Measurements from ENCODE around the gene TIMM21.

TIMM21 gene

DNA sequence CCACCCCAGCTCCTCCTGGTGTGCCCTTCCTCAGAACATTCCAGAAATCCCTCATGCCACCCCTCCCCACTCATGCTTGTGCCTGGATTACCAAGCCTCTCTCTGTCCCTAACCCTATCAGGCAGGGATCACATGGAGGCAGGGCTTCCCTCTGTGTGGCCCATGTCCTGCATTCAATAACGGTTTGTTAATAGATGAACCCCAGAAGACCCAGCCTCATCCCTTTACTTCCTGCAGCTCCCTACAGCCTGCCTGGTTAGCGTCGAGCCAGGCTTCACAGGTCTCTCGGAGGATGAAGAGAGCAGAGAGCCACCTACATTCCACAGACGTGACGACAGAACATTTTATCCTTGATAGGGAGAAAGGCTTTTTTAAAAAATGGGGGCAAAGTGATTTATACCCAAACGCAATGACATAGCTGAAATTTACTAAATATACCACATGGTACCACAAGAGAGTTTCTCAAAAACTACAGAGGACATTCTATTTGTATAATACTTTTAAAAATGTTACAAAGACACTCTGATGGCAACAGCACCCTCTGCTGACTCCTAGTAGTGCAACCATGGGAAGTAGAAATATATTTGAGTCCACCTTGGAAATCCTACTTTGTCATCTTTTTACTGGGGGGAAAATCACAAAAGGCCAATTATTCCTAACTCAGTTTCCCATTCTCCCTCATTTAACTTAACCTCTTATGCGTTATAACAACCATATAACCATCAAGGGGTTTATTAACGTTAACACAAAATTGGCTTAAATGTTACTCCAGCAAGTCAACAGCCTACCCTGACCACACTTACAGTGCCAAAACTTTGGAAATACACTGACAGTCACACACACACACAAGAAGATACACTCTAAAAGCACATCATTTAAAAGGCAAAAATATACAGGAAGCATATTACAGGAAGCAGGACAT, 31.4 kb upstream of the TIMM21 start:
- 67% methylated on average over 3 of the region's 9 CpGs for WGBS (ENCODE audit: insufficient coverage)
- peak; percentile 22 to 53 (median 48) for DNase-seq
- POLR2A ChIA-PET, result no interaction called here

DNA sequence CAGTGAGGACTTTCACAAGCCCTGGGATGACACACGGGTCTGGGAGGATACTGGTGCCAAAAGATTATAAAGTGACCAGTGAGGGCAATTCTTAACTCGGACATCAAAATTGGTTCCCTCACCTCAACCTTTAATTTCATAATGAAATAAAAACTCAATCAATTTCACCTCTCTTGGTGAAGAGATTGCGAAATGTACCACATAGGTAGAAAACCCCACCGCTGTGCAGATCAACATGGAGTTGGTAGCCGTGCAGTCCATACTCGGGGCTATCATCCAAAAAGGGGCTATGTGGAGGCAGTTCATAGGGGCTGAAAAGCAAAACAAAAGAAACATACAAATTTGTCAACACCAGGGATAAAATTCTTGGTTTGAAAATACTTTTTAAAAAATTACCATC, 25.1 kb upstream of the TIMM21 start:
- Histone ChIP-seq H3K4me3 (ENCODE audit: control insufficient read depth in 1 of 7, extremely low read depth in 1 of 7, insufficient read depth in 4 of 7, low read depth in 2 of 7, low read length in 6 of 7) (no peak overlapping the region), H3K9me3 (ENCODE audit: control extremely low read depth in 1 of 5, control insufficient read depth in 4 of 5, insufficient read depth in 2 of 5, low read depth in 1 of 5, low read length in 4 of 5) (no peaks in the 10 kb centered on the region), H3K27ac (ENCODE audit: insufficient read depth in 1 of 2, low read depth in 1 of 2, low read length in 2 of 2, poor library complexity in 1 of 2, severe bottlenecking in 2 of 2) (no peak overlapping the region), H3K27me3 (replicated peaks in 2 of 5; ENCODE audit: control insufficient read depth in 4 of 5, insufficient read depth in 5 of 5, low read length in 4 of 5) (peaks cover 0 to 3% (median 0%) of the 10 kb centered on the region in 5 experiments), H3K36me3 (ENCODE audit: control insufficient read depth in 4 of 4, insufficient read depth in 4 of 4, low read length in 3 of 4) (no peaks in the 10 kb centered on the region), H3K4me1 (ENCODE audit: control extremely low read depth in 1 of 4, control insufficient read depth in 4 of 4, insufficient read depth in 4 of 4, low read length in 3 of 4) (no peaks in the 10 kb centered on the region)
- CTCF ChIA-PET, result no interaction called here
- POLR2A ChIA-PET, result no interaction called here
- WGBS (ENCODE audit: insufficient coverage), result 95% methylated on average over 3 of the region's 6 CpGs
- DNase-seq, result no peak

More for the DNA sequence above, 31.4 kb upstream of the TIMM21 start:
- H3K27ac ChIP-seq (ENCODE audit: insufficient read depth in 1 of 2, low read depth in 1 of 2, low read length in 2 of 2, poor library complexity in 1 of 2, severe bottlenecking in 2 of 2), result no peak overlapping the region
- no peak overlapping the region for H3K4me3 ChIP-seq (ENCODE audit: control insufficient read depth in 1 of 7, extremely low read depth in 1 of 7, insufficient read depth in 4 of 7, low read depth in 2 of 7, low read length in 6 of 7)
- CTCF ChIA-PET, result interaction anchor here (0.6 to 2.7 kb wide), 5 partner anchors 10 to 1353 kb away, joined by 3 to 11 read pairs (median 4); no protein-coding TSS in a partner anchor
- no peaks in the 10 kb centered on the region for H3K4me1 ChIP-seq (ENCODE audit: control extremely low read depth in 1 of 4, control insufficient read depth in 4 of 4, insufficient read depth in 4 of 4, low read length in 3 of 4)
- no peaks in the 10 kb centered on the region for H3K36me3 ChIP-seq (ENCODE audit: control insufficient read depth in 4 of 4, insufficient read depth in 4 of 4, low read length in 3 of 4)
- H3K27me3 ChIP-seq (replicated peaks in 2 of 5; ENCODE audit: control insufficient read depth in 4 of 5, insufficient read depth in 5 of 5, low read length in 4 of 5), result peaks cover 0 to 4% (median 0%) of the 10 kb centered on the region in 5 experiments
- H3K9me3 ChIP-seq (ENCODE audit: control extremely low read depth in 1 of 5, control insufficient read depth in 4 of 5, insufficient read depth in 2 of 5, low read depth in 1 of 5, low read length in 4 of 5), result peaks cover 0 to 4% (median 0%) of the 10 kb centered on the region in 5 experiments

DNA sequence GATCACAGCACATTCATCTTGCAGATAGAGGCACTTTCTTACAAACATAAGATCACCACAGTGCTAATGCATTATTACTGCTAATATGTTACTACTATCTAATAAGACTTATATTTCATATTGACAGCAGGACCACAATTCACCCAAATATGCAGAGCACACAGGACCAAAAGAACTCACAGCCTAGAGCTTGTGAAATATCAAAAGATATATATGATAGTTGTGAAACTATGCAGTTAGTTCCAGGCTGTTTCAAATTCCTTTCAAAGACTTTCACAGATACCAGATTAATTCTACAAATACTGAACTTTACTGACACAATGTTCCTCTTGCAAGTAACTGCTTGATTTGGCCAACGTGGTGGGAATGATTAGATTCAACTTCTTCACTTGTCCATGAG, 23.7 kb upstream of the TIMM21 start:
- Histone ChIP-seq H3K9me3 (ENCODE audit: control extremely low read depth in 1 of 5, control insufficient read depth in 4 of 5, insufficient read depth in 2 of 5, low read depth in 1 of 5, low read length in 4 of 5) (no peaks in the 10 kb centered on the region), H3K4me3 (ENCODE audit: control insufficient read depth in 1 of 7, extremely low read depth in 1 of 7, insufficient read depth in 4 of 7, low read depth in 2 of 7, low read length in 6 of 7) (no peak overlapping the region), H3K27me3 (replicated peaks in 2 of 5; ENCODE audit: control insufficient read depth in 4 of 5, insufficient read depth in 5 of 5, low read length in 4 of 5) (peaks cover 0 to under 1% (median 0%) of the 10 kb centered on the region in 5 experiments), H3K27ac (ENCODE audit: insufficient read depth in 1 of 2, low read depth in 1 of 2, low read length in 2 of 2, poor library complexity in 1 of 2, severe bottlenecking in 2 of 2) (no peak overlapping the region), H3K4me1 (ENCODE audit: control extremely low read depth in 1 of 4, control insufficient read depth in 4 of 4, insufficient read depth in 4 of 4, low read length in 3 of 4) (no peaks in the 10 kb centered on the region), H3K36me3 (ENCODE audit: control insufficient read depth in 4 of 4, insufficient read depth in 4 of 4, low read length in 3 of 4) (no peaks in the 10 kb centered on the region)
- ChIA-PET CTCF (interaction anchor here (0.5 to 1.6 kb wide), 2 partner anchors 218 to 1182 kb away, joined by 3 read pairs; no protein-coding TSS in a partner anchor), POLR2A (no interaction called here)
- 86% methylated on average over 1 of the region's 1 CpG for WGBS (ENCODE audit: insufficient coverage)
- DNase-seq, result no peak

DNA sequence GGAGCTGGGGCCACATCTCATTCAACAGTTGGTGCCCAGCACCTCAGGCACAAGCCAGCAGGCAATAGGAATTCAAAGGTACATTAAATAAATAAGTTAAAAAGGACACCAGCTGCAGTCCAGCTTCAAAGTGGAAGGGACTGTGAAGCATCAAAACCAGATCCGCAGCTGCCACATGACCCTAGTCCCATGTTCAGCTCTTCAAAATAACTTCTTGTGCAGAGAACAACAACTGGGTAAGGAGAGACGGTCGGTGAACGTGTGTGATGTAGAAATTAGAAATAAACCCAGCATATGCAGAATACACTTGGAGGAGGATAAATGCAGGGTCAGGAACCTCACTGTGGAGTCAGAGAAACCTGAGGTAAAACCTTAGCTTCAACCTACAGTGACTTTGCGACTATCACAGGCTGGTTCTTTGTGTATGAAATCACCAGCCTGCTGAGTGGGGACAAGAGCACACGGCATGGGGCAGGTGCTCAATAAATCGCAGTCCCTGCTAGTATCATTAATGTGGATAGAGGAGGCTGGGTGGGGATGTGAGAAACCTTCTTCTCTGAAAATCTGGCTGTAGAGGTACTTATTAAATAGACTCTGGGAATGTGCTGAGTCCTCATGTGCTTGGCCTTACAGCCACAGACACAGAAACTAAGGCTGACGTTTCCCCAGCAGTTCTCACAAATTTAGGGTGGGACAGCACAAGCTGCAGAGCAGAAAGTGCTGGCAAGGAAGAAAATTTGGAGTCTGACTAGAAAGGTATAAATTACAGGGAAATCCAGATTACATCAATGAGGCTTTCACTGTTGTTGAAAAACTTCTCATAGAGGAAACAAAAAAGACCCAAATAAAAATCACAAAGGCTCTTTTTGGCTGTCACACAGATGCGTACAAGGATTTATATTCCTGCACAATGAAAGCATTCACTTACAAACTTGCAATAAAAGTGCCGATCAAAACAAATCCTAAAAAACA, 21.4 kb upstream of the TIMM21 start:
- Histone ChIP-seq H3K4me3 (ENCODE audit: control insufficient read depth in 1 of 7, extremely low read depth in 1 of 7, insufficient read depth in 4 of 7, low read depth in 2 of 7, low read length in 6 of 7) (no peak overlapping the region), H3K36me3 (ENCODE audit: control insufficient read depth in 4 of 4, insufficient read depth in 4 of 4, low read length in 3 of 4) (no peaks in the 10 kb centered on the region), H3K9me3 (ENCODE audit: control extremely low read depth in 1 of 5, control insufficient read depth in 4 of 5, insufficient read depth in 2 of 5, low read depth in 1 of 5, low read length in 4 of 5) (no peaks in the 10 kb centered on the region), H3K27me3 (replicated peaks in 2 of 5; ENCODE audit: control insufficient read depth in 4 of 5, insufficient read depth in 5 of 5, low read length in 4 of 5) (peaks cover 0 to 2% (median 0%) of the 10 kb centered on the region in 5 experiments), H3K27ac (ENCODE audit: insufficient read depth in 1 of 2, low read depth in 1 of 2, low read length in 2 of 2, poor library complexity in 1 of 2, severe bottlenecking in 2 of 2) (no peak overlapping the region), H3K4me1 (ENCODE audit: control extremely low read depth in 1 of 4, control insufficient read depth in 4 of 4, insufficient read depth in 4 of 4, low read length in 3 of 4) (no peaks in the 10 kb centered on the region)
- DNase-seq, result no peak
- POLR2A ChIA-PET, result no interaction called here
- WGBS (ENCODE audit: insufficient coverage), result 98% methylated on average over 5 of the region's 10 CpGs
- CTCF ChIA-PET, result interaction anchor here (1.7 kb wide), 1 partner anchor 11 kb away, joined by 5 read pairs; no protein-coding TSS in a partner anchor

DNA sequence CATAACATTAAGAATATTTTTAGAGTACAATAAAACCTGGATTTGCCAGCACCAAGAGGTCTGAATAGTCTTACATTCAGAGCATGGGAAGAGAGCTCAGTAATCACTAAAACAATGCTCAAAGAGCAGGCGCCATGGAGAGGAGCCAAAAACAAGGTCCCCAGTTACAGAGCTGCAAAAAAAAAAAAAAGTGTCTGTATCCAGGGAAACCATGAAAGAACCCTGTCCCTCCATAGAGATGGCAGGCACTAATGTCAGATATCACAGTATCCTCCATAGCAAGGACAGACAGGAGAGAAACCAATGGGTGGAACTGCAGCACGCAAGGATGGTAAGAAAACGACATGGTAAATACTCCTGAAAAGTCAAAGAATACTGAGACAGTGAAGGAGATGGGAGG, 20.2 kb upstream of the TIMM21 start:
- whole genome bisulfite sequencing (ENCODE audit: insufficient coverage), result 83% methylated on average over 1 of the region's 3 CpGs
- CTCF ChIA-PET, result no interaction called here

DNA sequence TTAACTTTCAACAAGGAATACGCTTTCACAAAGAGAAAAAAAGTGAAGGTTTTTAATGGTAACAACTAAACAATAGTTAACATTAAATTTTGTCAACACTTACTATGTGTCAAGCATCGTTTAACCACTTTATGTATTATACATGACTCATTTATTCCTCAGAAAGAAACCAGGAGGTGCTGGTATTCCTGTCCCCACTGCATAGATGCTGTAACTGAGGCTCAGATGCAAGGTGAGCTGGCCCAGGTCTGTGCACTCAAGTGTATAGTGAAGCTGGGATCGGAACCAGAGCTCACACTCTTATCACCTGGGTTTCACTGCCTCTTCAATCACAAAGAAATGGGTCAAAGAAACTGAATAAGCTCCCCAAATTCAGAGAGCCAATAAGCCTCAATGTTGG, 17.2 kb upstream of the TIMM21 start:
- no peak for DNase-seq
- ChIA-PET CTCF (interaction anchor here (0.9 to 1.5 kb wide), 3 partner anchors 11 to 229 kb away, joined by 3 to 4 read pairs (median 3); no protein-coding TSS in a partner anchor), POLR2A (no interaction called here)
- 100% methylated on average over 2 of the region's 3 CpGs for WGBS (ENCODE audit: insufficient coverage)
- Histone ChIP-seq H3K4me3 (ENCODE audit: control insufficient read depth in 1 of 7, extremely low read depth in 1 of 7, insufficient read depth in 4 of 7, low read depth in 2 of 7, low read length in 6 of 7) (no peak overlapping the region), H3K36me3 (ENCODE audit: control insufficient read depth in 4 of 4, insufficient read depth in 4 of 4, low read length in 3 of 4) (no peaks in the 10 kb centered on the region), H3K4me1 (ENCODE audit: control extremely low read depth in 1 of 4, control insufficient read depth in 4 of 4, insufficient read depth in 4 of 4, low read length in 3 of 4) (no peaks in the 10 kb centered on the region), H3K27ac (ENCODE audit: insufficient read depth in 1 of 2, low read depth in 1 of 2, low read length in 2 of 2, poor library complexity in 1 of 2, severe bottlenecking in 2 of 2) (no peak overlapping the region), H3K9me3 (ENCODE audit: control extremely low read depth in 1 of 5, control insufficient read depth in 4 of 5, insufficient read depth in 2 of 5, low read depth in 1 of 5, low read length in 4 of 5) (no peaks in the 10 kb centered on the region), H3K27me3 (replicated peaks in 2 of 5; ENCODE audit: control insufficient read depth in 4 of 5, insufficient read depth in 5 of 5, low read length in 4 of 5) (peaks cover 0 to 2% (median 0%) of the 10 kb centered on the region in 5 experiments)

More for the DNA sequence above, 20.2 kb upstream of the TIMM21 start:
- H3K9me3 ChIP-seq (ENCODE audit: control extremely low read depth in 1 of 5, control insufficient read depth in 4 of 5, insufficient read depth in 2 of 5, low read depth in 1 of 5, low read length in 4 of 5), result no peaks in the 10 kb centered on the region
- POLR2A ChIA-PET, result no interaction called here
- no peaks in the 10 kb centered on the region for H3K36me3 ChIP-seq (ENCODE audit: control insufficient read depth in 4 of 4, insufficient read depth in 4 of 4, low read length in 3 of 4)
- no peak overlapping the region for H3K4me3 ChIP-seq (ENCODE audit: control insufficient read depth in 1 of 7, extremely low read depth in 1 of 7, insufficient read depth in 4 of 7, low read depth in 2 of 7, low read length in 6 of 7)
- H3K27me3 ChIP-seq (replicated peaks in 2 of 5; ENCODE audit: control insufficient read depth in 4 of 5, insufficient read depth in 5 of 5, low read length in 4 of 5), result peaks cover 0 to 2% (median 0%) of the 10 kb centered on the region in 5 experiments
- H3K27ac ChIP-seq (ENCODE audit: insufficient read depth in 1 of 2, low read depth in 1 of 2, low read length in 2 of 2, poor library complexity in 1 of 2, severe bottlenecking in 2 of 2), result no peak overlapping the region
- no peak for DNase-seq
- no peaks in the 10 kb centered on the region for H3K4me1 ChIP-seq (ENCODE audit: control extremely low read depth in 1 of 4, control insufficient read depth in 4 of 4, insufficient read depth in 4 of 4, low read length in 3 of 4)
